Mesenchymal stem cell (in vitro differentiated cells and primary cell): Measurements from ENCODE around the gene AFDN.

ENCODE experiments used
- DNase-seq: peaks from one replicate; pipeline ENCODE4 v3.0.0-alpha.2; 2013
- H2AFZ ChIP-seq: one replicate; pipeline ENCODE4 v1.6.1; 2013; ENCODE audit warnings: low read depth, mild to moderate bottlenecking, control low read depth, inconsistent platforms, low read length, moderate library complexity
- H2AK5ac ChIP-seq: 2 replicates; pipeline ENCODE4 v1.6.1; 2013; ENCODE audit warnings: low read length, moderate library complexity, mild to moderate bottlenecking, inconsistent platforms; ENCODE audit not compliant: severe bottlenecking
- H2BK120ac ChIP-seq: one replicate; pipeline ENCODE4 v1.6.1; 2013; ENCODE audit warnings: low read depth, mild to moderate bottlenecking, inconsistent platforms, low read length, moderate library complexity
- H2BK12ac ChIP-seq, 2 experiments: one replicate each; pipeline ENCODE4 v1.6.1; 2013; ENCODE audit warnings: inconsistent platforms in 2 of 2, low read length in 2 of 2, mild to moderate bottlenecking in 2 of 2, moderate library complexity in 2 of 2, control low read depth in 1 of 2
- H2BK15ac ChIP-seq: one replicate; pipeline ENCODE4 v1.6.1; 2013; ENCODE audit warnings: mild to moderate bottlenecking, low read depth, inconsistent platforms; ENCODE audit not compliant: poor library complexity, severe bottlenecking
- H2BK5ac ChIP-seq: 2 replicates; pipeline ENCODE4 v1.6.1; 2013; ENCODE audit warnings: low read depth, mild to moderate bottlenecking, low read length, control low read depth, inconsistent platforms; ENCODE audit not compliant: poor library complexity, severe bottlenecking
- H3K14ac ChIP-seq, 2 experiments: one replicate each; pipeline ENCODE4 v1.6.1; 2013; ENCODE audit warnings: inconsistent platforms in 2 of 2, low read length in 2 of 2, control low read depth in 1 of 2, mild to moderate bottlenecking in 1 of 2, moderate library complexity in 1 of 2
- H3K18ac ChIP-seq, 2 experiments: one replicate each; pipeline ENCODE4 v1.6.1; 2013; ENCODE audit warnings: inconsistent platforms in 2 of 2, low read length in 2 of 2, control low read depth in 1 of 2, low read depth in 1 of 2, mild to moderate bottlenecking in 1 of 2
- H3K23ac ChIP-seq, 2 experiments: one replicate each; pipeline ENCODE4 v1.6.1; 2013; ENCODE audit warnings: inconsistent platforms in 2 of 2, low read length in 2 of 2, mild to moderate bottlenecking in 2 of 2, moderate library complexity in 2 of 2, control low read depth in 1 of 2
- H3K27ac ChIP-seq: 2 replicates; pipeline ENCODE4 v1.5.1; 2013; ENCODE audit warnings: mild to moderate bottlenecking, moderate library complexity, low read length, control low read depth, inconsistent platforms; ENCODE audit not compliant: poor library complexity, severe bottlenecking
- H3K27me3 ChIP-seq, 2 experiments: 2 replicates each; pipeline versions ENCODE4 v1.6.1 to v1.7.0; 2013; ENCODE audit warnings: low read length in 2 of 2, mild to moderate bottlenecking in 2 of 2, moderate library complexity in 2 of 2, control low read depth in 1 of 2, inconsistent platforms in 1 of 2; ENCODE audit not compliant: control insufficient read depth in 1 of 2, insufficient read depth in 1 of 2
- H3K36me3 ChIP-seq, 2 experiments: 2 replicates each; pipeline versions ENCODE4 v1.6.1 to v1.7.0; 2013; ENCODE audit warnings: low read length in 2 of 2, control low read depth in 1 of 2, inconsistent platforms in 1 of 2, low read depth in 1 of 2, mild to moderate bottlenecking in 1 of 2; ENCODE audit not compliant: insufficient read depth in 2 of 2, control insufficient read depth in 1 of 2
- H3K4ac ChIP-seq, 2 experiments: one replicate each; pipeline ENCODE4 v1.6.1; 2013; ENCODE audit warnings: inconsistent platforms in 2 of 2, low read length in 2 of 2, mild to moderate bottlenecking in 2 of 2, moderate library complexity in 2 of 2, control low read depth in 1 of 2, low read depth in 1 of 2
- H3K4me1 ChIP-seq: 2 replicates; pipeline ENCODE4 v1.6.1; 2013; ENCODE audit warnings: low read depth, low read length, control low read depth; ENCODE audit not compliant: control insufficient read depth, insufficient read depth
- H3K4me2 ChIP-seq: 2 replicates; pipeline ENCODE4 v1.6.1; 2013; ENCODE audit warnings: low read length, mild to moderate bottlenecking, inconsistent platforms; ENCODE audit not compliant: poor library complexity, severe bottlenecking
- H3K4me3 ChIP-seq, 2 experiments: 2 replicates each; pipeline versions ENCODE4 v1.5.1 to v1.7.0; 2013; ENCODE audit warnings: low read length in 2 of 2, mild to moderate bottlenecking in 2 of 2, control low read depth in 1 of 2, low read depth in 1 of 2; ENCODE audit not compliant: insufficient read depth in 1 of 2
- H3K79me1 ChIP-seq: replicated peaks from 2 replicates; pipeline ENCODE4 v1.6.1; 2013; ENCODE audit warnings: mild to moderate bottlenecking, control low read depth, low read length, inconsistent platforms; ENCODE audit not compliant: poor library complexity, severe bottlenecking
- H3K9ac ChIP-seq: 2 replicates; pipeline ENCODE4 v1.7.0; 2013; ENCODE audit warnings: mild to moderate bottlenecking, low read length, moderate library complexity
- H3K9me3 ChIP-seq: 2 replicates; pipeline ENCODE4 v1.7.0; 2013; ENCODE audit warnings: mild to moderate bottlenecking, low read length; ENCODE audit not compliant: control insufficient read depth
- H4K8ac ChIP-seq: one replicate; pipeline ENCODE4 v1.6.1; 2013; ENCODE audit warnings: inconsistent platforms, mild to moderate bottlenecking, low read length, moderate library complexity
- H4K91ac ChIP-seq: one replicate; pipeline ENCODE4 v1.6.1; 2013; ENCODE audit warnings: mild to moderate bottlenecking, low read length, inconsistent platforms
- WGBS: methylation state at CpG from one replicate; pipeline ENCODE4 v1.1.7; 2013; ENCODE audit warnings: mixed read lengths; 5-methylcytosine and 5-hydroxymethylcytosine counted together

The AFDN gene

DNA sequence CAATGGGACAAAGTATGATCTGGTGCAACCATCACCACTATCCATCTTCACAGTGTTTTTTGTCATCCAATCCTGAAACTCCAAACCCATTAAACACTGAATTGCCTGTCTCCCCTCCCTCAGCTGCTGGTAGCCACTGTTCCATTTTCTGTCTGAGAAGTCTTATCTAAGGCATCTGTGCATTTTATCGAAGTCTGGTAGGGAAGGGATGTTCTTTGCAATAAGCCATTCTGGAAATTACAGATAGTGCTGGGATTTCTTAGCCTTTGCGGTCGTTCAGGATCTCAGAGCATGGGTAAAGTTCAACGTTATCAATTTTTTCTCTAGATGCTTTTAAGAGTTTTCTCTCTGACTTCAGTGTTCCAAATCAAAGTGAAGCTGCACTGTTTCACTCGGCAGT, 194.9 kb downstream of the AFDN start:
- no peak overlapping the region for H2BK120ac ChIP-seq
- no peak overlapping the region for H2BK15ac ChIP-seq
- H3K27ac ChIP-seq, result no peak overlapping the region
- H3K9ac ChIP-seq, result no peak overlapping the region
- H3K14ac ChIP-seq, result no peak overlapping the region
- no peak overlapping the region for H3K4ac ChIP-seq
- no peak overlapping the region for H2AFZ ChIP-seq
- H2BK12ac ChIP-seq, result no peak overlapping the region
- no peaks in the 10 kb centered on the region for H3K79me1 ChIP-seq
- no peak overlapping the region for H3K4me2 ChIP-seq
- H3K36me3 ChIP-seq, result no peaks in the 10 kb centered on the region
- H3K23ac ChIP-seq, result no peak overlapping the region
- 79% methylated on average over 4 of the region's 5 CpGs for WGBS
- peaks cover 2% of the 10 kb centered on the region for H3K9me3 ChIP-seq
- H2AK5ac ChIP-seq, result no peak overlapping the region
- H3K4me1 ChIP-seq, result peaks cover 2% of the 10 kb centered on the region
- H3K27me3 ChIP-seq, result peaks cover 0 to 12% of the 10 kb centered on the region in 2 experiments
- H2BK5ac ChIP-seq, result no peak overlapping the region
- no peak overlapping the region for H3K18ac ChIP-seq
- no peak overlapping the region for H4K8ac ChIP-seq
- no peak overlapping the region for H3K4me3 ChIP-seq
- no peak overlapping the region for H4K91ac ChIP-seq
- no peak for DNase-seq
